Activated naive CD4-positive, alpha-beta T cell treated with anti-CD3 and anti-CD28 coated beads, Interleukin-2, amount 10 ng/mL, durations not matched to agents 7 days and 5 days (primary cell): ENCODE measurements around the gene ERCC1.

Source experiments
- CTCF ChIA-PET: fragments of 350-600 bp; sonication (Branson Sonifier 250); formaldehyde crosslinking; loops from one replicate; lab custom pipeline; 2021; ENCODE audit warnings: antibody characterized with exemption; lab: Charles Lee
- DNase-seq: peaks from one replicate; pipeline ENCODE4 v3.0.0-alpha.2; 2020
- H3K27ac Mint-ChIP-seq: one replicate; pipeline ENCODE4 v1.8.0; 2021; ENCODE audit warnings: mild to moderate bottlenecking, moderate library complexity, mixed read lengths
- H3K27me3 Mint-ChIP-seq: one replicate; pipeline ENCODE4 v1.8.0; 2021; ENCODE audit warnings: mild to moderate bottlenecking, mixed read lengths
- H3K36me3 Mint-ChIP-seq: one replicate; pipeline ENCODE4 v1.8.0; 2021; ENCODE audit warnings: mixed read lengths
- H3K4me1 Mint-ChIP-seq: one replicate; pipeline ENCODE4 v1.8.0; 2021; ENCODE audit warnings: mixed read lengths
- H3K4me3 Mint-ChIP-seq: one replicate; pipeline ENCODE4 v1.8.0; 2021; ENCODE audit warnings: mild to moderate bottlenecking, moderate library complexity, mixed read lengths
- H3K9me3 Mint-ChIP-seq: one replicate; pipeline ENCODE4 v1.8.0; 2021; ENCODE audit warnings: mixed read lengths

ERCC1 gene

DNA sequence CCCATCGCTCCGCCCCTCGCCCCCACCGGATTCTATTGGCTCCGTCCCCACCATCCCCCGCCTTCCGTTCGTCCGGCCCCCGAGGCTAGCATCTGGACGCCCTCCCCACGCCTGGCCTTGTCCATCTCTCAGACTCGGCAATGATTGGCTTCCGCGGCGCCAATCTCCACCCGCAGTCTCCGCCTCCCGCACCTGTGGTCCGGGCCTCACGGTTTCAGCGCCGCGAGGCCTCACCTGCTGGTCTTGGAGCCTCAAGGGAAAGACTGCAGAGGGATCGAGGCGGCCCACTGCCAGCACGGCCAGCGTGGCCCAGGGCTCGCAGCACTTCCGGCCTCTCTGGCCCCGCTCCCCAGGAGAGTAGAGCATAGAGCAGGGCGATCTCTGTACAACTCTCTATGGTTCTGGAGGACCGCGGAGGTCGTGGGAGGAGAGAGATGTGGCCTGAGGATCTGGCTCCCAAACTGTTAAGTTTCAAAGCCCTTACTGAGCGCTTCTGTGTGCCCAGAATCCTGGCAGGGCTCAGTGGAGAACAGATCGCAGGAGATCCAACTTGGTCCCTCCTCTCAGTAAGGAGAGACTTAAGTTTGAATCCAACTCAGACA lies at the start of gene ERCC1:
TSS of gene ERCC1 (minus strand) at position 329 of the 602 bp plus-strand sequence. CDS start 543 bp downstream, outside the sequence.
- no peaks in the 10 kb centered on the region for H3K9me3 Mint-ChIP-seq
- H3K27me3 Mint-ChIP-seq: peaks cover 22% of the 10 kb centered on the region
- CTCF ChIA-PET: interaction anchor here (0.6 to 2.1 kb wide), 3 partner anchors 16 to 55 kb away, joined by 4 to 11 read pairs (median 9); partner anchors contain the start of gene PPP1R13L
- peak; percentile 95 for DNase-seq
- H3K4me3 Mint-ChIP-seq: peak within 1 kb of the TSS; percentile 94
- peaks cover 18% of the 10 kb centered on the region for H3K36me3 Mint-ChIP-seq
- peaks cover 70% of the 10 kb centered on the region for H3K4me1 Mint-ChIP-seq
- H3K27ac Mint-ChIP-seq: peak within 1 kb of the TSS; percentile 97

DNA sequence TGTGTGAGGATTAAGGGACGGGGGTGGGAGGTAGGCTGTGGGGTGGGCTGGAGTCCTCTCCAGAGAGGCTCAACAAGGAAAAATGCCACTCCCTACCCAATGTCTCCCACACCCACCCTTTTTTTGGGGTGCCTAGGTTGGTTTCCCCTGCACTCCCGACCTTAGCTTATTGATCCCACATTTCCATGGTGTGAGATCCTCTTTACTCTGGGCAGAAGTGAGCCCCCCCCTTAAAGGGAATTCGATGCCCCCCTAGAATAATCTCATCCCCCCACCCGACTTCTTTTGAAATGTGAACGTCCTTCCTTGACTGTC lies 49.6 kb upstream of the ERCC1 start:
- no peak overlapping the region for H3K4me3 Mint-ChIP-seq
- no peaks in the 10 kb centered on the region for H3K36me3 Mint-ChIP-seq
- peaks cover 53% of the 10 kb centered on the region for H3K4me1 Mint-ChIP-seq
- CTCF ChIA-PET: no interaction called here
- no peaks in the 10 kb centered on the region for H3K9me3 Mint-ChIP-seq
- no peak for DNase-seq
- H3K27ac Mint-ChIP-seq: no peak overlapping the region
- H3K27me3 Mint-ChIP-seq: peaks cover 81% of the 10 kb centered on the region

DNA sequence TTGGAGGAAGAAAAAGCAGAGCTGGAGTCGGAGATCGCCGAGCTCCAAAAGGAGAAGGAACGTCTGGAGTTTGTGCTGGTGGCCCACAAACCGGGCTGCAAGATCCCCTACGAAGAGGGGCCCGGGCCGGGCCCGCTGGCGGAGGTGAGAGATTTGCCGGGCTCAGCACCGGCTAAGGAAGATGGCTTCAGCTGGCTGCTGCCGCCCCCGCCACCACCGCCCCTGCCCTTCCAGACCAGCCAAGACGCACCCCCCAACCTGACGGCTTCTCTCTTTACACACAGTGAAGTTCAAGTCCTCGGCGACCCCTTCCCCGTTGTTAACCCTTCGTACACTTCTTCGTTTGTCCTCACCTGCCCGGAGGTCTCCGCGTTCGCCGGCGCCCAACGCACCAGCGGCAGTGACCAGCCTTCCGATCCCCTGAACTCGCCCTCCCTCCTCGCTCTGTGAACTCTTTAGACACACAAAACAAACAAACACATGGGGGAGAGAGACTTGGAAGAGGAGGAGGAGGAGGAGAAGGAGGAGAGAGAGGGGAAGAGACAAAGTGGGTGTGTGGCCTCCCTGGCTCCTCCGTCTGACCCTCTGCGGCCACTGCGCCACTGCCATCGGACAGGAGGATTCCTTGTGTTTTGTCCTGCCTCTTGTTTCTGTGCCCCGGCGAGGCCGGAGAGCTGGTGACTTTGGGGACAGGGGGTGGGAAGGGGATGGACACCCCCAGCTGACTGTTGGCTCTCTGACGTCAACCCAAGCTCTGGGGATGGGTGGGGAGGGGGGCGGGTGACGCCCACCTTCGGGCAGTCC lies 49.0 kb upstream of the ERCC1 start:
- H3K36me3 Mint-ChIP-seq: no peaks in the 10 kb centered on the region
- CTCF ChIA-PET: interaction anchor here (1.0 kb wide), 1 partner anchor 34 kb away, joined by 4 read pairs; no protein-coding TSS in a partner anchor
- peaks cover 86% of the 10 kb centered on the region for H3K27me3 Mint-ChIP-seq
- peaks cover 53% of the 10 kb centered on the region for H3K4me1 Mint-ChIP-seq
- no peak overlapping the region for H3K27ac Mint-ChIP-seq
- H3K9me3 Mint-ChIP-seq: no peaks in the 10 kb centered on the region
- peak overlapping the region; percentile 32 for H3K4me3 Mint-ChIP-seq
- DNase-seq: peak; percentile 54

DNA sequence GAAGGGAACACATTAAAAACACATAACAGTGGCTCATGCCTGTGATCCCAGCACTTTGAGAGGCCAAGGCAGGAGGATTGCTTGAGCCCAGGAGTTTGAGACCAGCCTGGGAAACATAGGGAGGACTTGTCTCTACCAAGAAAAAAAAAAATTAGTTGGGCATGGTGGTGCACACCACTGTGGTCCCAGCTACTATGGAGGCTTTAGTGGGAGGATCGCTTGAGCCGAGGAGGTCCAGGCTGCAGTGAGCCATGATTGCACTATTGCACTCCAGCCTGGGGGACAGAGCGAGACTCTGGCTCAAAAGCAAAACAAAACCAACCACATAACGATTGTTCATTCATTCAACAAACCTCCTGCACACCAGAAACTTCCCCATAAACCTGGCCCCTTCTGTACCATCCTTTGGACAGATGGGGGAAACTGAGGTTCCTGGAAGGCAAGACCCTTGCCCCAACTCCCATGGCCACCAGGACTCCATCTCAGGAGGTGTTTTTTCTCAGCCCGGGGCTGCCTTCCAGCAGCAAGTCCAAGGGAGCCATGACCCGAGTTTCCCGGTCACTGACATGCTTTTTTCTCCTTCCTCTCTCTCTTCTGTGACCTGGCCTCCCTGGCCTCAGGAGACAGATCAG lies 48.3 kb upstream of the ERCC1 start:
- no peak for DNase-seq
- Mint-ChIP-seq H3K4me3 (no peak overlapping the region), H3K36me3 (no peaks in the 10 kb centered on the region), H3K27ac (no peak overlapping the region), H3K27me3 (peaks cover 90% of the 10 kb centered on the region), H3K4me1 (peaks cover 52% of the 10 kb centered on the region), H3K9me3 (no peaks in the 10 kb centered on the region)
- CTCF ChIA-PET: interaction anchor here (0.7 to 1.0 kb wide), 2 partner anchors 33 to 87 kb away, joined by 3 to 4 read pairs; no protein-coding TSS in a partner anchor

DNA sequence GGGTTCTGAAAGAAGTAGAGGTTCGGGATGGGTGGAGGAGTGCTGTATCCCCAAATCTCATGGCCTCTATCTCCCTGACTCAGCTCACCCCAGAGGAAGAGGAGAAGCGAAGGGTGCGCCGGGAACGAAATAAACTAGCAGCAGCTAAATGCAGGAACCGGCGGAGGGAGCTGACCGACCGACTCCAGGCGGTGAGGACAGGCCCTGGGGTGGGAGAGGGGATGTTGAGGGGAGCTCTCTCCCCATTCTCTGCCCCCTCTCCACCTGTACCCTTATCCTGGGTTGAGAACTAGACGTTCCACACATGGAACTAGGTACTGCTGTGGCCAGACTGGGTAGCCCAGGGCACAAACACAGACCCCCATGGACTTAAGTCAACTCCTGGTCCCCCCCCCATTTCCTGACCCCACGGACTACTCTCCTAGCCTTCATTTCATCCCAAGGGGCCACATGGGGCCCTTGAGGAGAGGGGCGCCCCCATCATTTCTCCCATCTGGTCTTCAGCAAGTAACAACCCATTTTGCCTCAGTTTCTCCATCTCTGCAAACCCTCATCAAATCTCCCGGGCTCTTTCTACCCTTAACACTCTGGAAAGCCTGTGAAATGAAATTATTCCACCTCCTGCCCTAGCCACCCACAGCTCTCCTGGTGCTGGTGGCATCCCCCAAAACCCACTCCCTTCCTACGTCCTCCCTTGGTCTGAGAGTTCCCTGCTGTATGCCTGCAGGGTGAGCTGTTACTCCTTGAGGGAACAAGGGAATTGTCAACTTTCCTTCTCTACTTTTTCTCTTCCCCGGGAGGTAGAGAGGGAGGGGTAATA lies 47.6 kb upstream of the ERCC1 start:
- Mint-ChIP-seq H3K36me3 (no peaks in the 10 kb centered on the region), H3K4me3 (no peak overlapping the region), H3K27me3 (peaks cover 88% of the 10 kb centered on the region), H3K9me3 (no peaks in the 10 kb centered on the region), H3K4me1 (peaks cover 49% of the 10 kb centered on the region), H3K27ac (no peak overlapping the region)
- DNase-seq: peak; percentile 49
- CTCF ChIA-PET: interaction anchor here (0.7 kb wide), 1 partner anchor 87 kb away, joined by 3 read pairs; no protein-coding TSS in a partner anchor

DNA sequence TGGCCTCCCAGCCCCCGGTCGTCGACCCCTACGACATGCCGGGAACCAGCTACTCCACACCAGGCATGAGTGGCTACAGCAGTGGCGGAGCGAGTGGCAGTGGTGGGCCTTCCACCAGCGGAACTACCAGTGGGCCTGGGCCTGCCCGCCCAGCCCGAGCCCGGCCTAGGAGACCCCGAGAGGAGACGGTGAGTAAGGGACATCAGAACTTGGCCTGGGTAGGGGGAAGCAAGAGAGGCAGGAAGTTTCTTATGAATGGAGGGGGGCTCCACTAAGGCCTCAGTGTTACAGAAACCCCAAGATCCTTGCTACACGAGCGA lies 47.0 kb upstream of the ERCC1 start:
- Mint-ChIP-seq H3K9me3 (no peaks in the 10 kb centered on the region), H3K27me3 (peaks cover 90% of the 10 kb centered on the region), H3K4me1 (peaks cover 48% of the 10 kb centered on the region), H3K27ac (no peak overlapping the region), H3K4me3 (peak overlapping the region; percentile 18), H3K36me3 (no peaks in the 10 kb centered on the region)
- DNase-seq: no peak
- CTCF ChIA-PET: no interaction called here

DNA sequence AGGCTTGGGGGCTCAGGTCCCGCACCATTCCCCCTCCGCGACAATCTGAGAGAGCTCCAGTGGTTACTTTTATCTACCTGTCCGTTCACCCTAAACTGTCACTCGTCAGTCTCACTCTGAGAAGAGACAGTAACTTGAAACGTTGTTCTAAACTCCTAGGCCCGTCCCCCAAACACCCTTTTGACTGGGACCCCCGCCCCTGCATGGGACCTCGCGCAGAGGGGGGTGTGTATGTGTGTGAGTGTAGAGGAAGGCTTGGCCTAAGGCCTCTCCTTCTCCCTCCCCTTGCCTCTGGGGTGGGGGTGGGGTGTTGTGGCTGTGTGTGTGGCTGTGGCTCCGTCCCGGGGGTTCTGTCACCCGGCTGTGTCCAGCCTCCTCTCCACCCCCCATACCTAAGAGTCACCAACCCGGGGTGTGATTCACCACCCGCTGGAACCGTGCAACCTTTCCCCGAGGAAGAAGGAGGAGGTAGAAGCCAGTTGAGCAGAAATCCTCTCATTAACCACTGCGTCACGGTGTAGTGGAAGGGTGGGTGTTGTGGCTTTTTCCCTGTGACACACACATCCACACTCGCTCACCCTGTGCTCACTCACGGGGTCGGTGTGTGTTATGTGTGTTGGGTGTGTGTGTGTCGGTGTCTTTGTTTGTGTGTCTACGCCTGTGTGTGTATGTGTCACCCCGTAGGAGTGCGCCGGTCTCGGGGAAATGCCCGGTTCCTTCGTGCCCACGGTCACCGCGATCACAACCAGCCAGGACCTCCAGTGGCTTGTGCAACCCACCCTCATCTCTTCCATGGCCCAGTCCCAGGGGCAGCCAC lies 46.4 kb upstream of the ERCC1 start:
- Mint-ChIP-seq H3K27me3 (peaks cover 90% of the 10 kb centered on the region), H3K36me3 (no peaks in the 10 kb centered on the region), H3K4me3 (peak overlapping the region; percentile 88), H3K4me1 (peaks cover 46% of the 10 kb centered on the region), H3K9me3 (no peaks in the 10 kb centered on the region), H3K27ac (peak overlapping the region; percentile 93)
- peak; percentile 67 for DNase-seq
- CTCF ChIA-PET: interaction anchor here (1.3 to 4.7 kb wide), 4 partner anchors 9 to 31 kb away, joined by 7 to 32 read pairs (median 21); no protein-coding TSS in a partner anchor

DNA sequence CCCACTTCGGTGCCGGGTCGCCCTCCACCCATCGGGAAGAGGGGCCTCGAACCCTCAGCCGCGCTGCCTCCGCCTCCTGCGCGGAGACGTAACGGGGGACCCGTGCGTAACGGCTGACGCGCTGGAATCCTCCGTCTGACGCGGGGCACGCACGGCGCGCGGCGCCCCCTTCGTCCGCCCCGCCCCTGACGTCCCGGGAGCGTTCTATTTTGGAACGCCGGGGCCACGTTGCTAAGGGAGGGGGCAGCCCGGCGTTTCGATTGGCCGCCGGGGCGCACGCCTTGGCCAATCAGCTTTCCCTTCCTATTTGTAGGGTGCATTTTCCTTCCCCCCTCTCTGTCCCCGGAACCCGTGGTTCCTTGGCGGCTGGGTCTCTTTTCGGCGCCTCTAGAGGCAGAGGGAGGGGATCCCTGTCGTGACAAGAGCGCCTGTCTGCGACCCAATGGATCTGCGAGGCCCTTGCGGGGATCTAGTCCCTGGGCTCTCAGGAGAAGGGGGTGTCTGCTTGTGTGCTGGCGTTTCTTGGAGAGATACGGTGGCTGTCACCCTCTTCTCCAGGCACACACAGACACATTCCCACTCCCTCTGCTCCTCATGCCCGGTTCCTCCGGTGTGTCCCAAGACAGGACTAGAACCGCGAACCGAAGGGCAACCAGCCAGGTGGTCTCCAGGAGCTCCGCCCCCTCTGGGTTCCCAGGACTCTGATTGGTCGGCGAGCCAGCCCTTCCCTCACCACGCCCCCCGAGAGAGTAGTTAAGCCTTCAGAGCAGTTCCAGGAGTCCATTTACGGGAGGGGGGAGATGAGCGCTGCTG lies 45.6 kb upstream of the ERCC1 start:
- no peaks in the 10 kb centered on the region for H3K36me3 Mint-ChIP-seq
- peaks cover 87% of the 10 kb centered on the region for H3K27me3 Mint-ChIP-seq
- H3K9me3 Mint-ChIP-seq: no peaks in the 10 kb centered on the region
- peak overlapping the region; percentile 88 for H3K4me3 Mint-ChIP-seq
- H3K27ac Mint-ChIP-seq: peak overlapping the region; percentile 93
- CTCF ChIA-PET: interaction anchor here (1.3 to 4.7 kb wide), 4 partner anchors 10 to 30 kb away, joined by 7 to 32 read pairs (median 21); no protein-coding TSS in a partner anchor
- H3K4me1 Mint-ChIP-seq: peaks cover 40% of the 10 kb centered on the region
- peak; percentile 95 for DNase-seq

DNA sequence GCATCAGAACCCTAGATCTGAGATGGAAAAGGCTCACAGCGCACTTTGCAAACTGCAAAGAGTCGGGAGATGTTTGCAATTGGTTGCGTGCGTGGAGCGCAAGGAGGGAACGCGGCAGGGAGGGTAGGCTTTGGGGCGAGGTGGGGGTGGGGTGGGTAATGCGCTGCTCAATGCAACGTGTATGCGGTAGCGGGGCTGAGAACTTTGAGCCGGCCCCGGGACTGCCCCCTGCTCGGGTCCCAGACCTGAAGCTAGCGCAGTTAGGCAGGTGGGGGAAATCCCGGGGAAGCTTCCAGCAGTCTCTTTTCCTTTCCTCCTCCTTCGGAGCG lies 45.0 kb upstream of the ERCC1 start:
- Mint-ChIP-seq H3K27me3 (peaks cover 85% of the 10 kb centered on the region), H3K36me3 (no peaks in the 10 kb centered on the region), H3K4me1 (peaks cover 40% of the 10 kb centered on the region), H3K9me3 (no peaks in the 10 kb centered on the region), H3K27ac (peak overlapping the region; percentile 93), H3K4me3 (peak overlapping the region; percentile 88)
- no peak for DNase-seq
- CTCF ChIA-PET: interaction anchor here (1.3 to 4.7 kb wide), 4 partner anchors 11 to 29 kb away, joined by 7 to 32 read pairs (median 21); no protein-coding TSS in a partner anchor

DNA sequence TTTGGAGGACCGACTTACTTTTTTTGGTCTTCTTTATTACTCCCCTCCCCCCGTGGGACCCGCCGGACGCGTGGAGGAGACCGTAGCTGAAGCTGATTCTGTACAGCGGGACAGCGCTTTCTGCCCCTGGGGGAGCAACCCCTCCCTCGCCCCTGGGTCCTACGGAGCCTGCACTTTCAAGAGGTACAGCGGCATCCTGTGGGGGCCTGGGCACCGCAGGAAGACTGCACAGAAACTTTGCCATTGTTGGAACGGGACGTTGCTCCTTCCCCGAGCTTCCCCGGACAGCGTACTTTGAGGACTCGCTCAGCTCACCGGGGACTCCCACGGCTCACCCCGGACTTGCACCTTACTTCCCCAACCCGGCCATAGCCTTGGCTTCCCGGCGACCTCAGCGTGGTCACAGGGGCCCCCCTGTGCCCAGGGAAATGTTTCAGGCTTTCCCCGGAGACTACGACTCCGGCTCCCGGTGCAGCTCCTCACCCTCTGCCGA lies 44.5 kb upstream of the ERCC1 start:
- DNase-seq: peak; percentile 74
- Mint-ChIP-seq H3K9me3 (no peaks in the 10 kb centered on the region), H3K4me1 (peaks cover 40% of the 10 kb centered on the region), H3K27ac (peak overlapping the region; percentile 93), H3K36me3 (no peaks in the 10 kb centered on the region), H3K4me3 (peak overlapping the region; percentile 88), H3K27me3 (peaks cover 84% of the 10 kb centered on the region)
- CTCF ChIA-PET: interaction anchor here (1.7 to 4.7 kb wide), 4 partner anchors 11 to 28 kb away, joined by 7 to 32 read pairs (median 27); no protein-coding TSS in a partner anchor

DNA sequence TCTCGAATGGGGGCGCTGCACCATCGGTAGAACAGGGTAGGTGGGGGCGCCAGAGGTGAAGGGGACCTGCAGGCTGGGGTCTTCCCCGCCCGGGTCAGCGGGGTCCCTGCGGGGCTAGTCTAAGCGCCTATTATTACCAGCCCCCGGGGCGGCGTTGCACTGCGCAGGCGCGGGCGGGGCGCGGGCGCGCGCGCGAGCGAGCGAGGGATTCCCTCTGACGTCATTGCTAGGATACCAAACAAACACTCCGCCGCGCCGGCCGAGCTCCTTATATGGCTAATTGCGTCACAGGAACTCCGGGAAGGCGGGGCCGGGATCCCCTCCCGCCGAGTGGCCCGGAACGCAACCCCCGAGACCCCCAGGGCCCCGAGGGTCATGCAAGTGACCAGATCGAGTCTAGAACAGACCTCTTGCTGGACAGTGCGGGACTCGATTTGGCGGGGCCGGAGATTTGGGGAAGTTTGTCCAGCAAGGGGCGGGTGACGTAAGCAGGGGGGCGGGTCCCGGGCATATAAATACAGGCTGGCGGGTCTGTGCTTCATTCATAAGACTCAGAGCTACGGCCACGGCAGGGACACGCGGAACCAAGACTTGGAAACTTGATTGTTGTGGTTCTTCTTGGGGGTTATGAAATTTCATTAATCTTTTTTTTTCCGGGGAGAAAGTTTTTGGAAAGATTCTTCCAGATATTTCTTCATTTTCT lies 43.9 kb upstream of the ERCC1 start, which contains the start of gene FOSB:
TSS of gene FOSB (plus strand) at position 541 of the 703 bp plus-strand sequence. CDS start 591 bp downstream, outside the sequence.
- H3K4me3 Mint-ChIP-seq: peak within 1 kb of the TSS; percentile 88
- peak within 1 kb of the TSS; percentile 93 for H3K27ac Mint-ChIP-seq

More for the DNA sequence above, 43.9 kb upstream of the ERCC1 start, which contains the start of gene FOSB:
- Mint-ChIP-seq H3K36me3 (no peaks in the 10 kb centered on the region), H3K9me3 (no peaks in the 10 kb centered on the region), H3K27me3 (peaks cover 84% of the 10 kb centered on the region), H3K4me1 (peaks cover 36% of the 10 kb centered on the region)
- CTCF ChIA-PET: interaction anchor here (1.5 to 4.7 kb wide), 4 partner anchors 12 to 28 kb away, joined by 9 to 32 read pairs (median 27); no protein-coding TSS in a partner anchor
- peak; percentile 95 for DNase-seq
